Right hindlimb (tissue), 1 donor: ENCODE measurements around the gene INO80.

Experiments
- DNase-seq: peaks from one replicate; pipeline ENCODE4 v3.0.0-alpha.2; 2018

INO80 gene

GRCh38 chr15:41043276-41043951 is 72.7 kb downstream of the INO80 start:
- no peak for DNase-seq

GRCh38 chr15:41042851-41043250 is 73.2 kb downstream of the INO80 start:
- DNase-seq = no peak

GRCh38 chr15:41039121-41039520 is 77.0 kb downstream of the INO80 start:
- no peak for DNase-seq

- DNase-seq = no peak
These were observed 84.1 kb downstream of the INO80 start for GRCh38 chr15:41032079-41032328.

GRCh38 chr15:41031232-41032078 is 84.6 kb downstream of the INO80 start:
- no peak for DNase-seq

GRCh38 chr15:41028853-41029252 is 87.2 kb downstream of the INO80 start:
- no peak for DNase-seq

- no peak for DNase-seq
These were observed 90.7 kb downstream of the INO80 start for GRCh38 chr15:41025393-41025792.

GRCh38 chr15:41024885-41025284 is 91.2 kb downstream of the INO80 start:
- no peak for DNase-seq

GRCh38 chr15:41024131-41024530 is 91.9 kb downstream of the INO80 start:
- peak; percentile 33 for DNase-seq

GRCh38 chr15:41022487-41023090 is 93.5 kb downstream of the INO80 start:
- DNase-seq = peak; percentile 61

- DNase-seq = no peak
These were observed 95.3 kb downstream of the INO80 start for GRCh38 chr15:41020829-41021228.

GRCh38 chr15:41020311-41020710 is 95.8 kb downstream of the INO80 start:
- DNase-seq = no peak

- DNase-seq = no peak
These were observed 96.9 kb downstream of the INO80 start for GRCh38 chr15:41019174-41019573.

- DNase-seq = no peak
These were observed 97.5 kb downstream of the INO80 start for GRCh38 chr15:41018534-41018933.

- DNase-seq = no peak
These were observed 98.9 kb downstream of the INO80 start for GRCh38 chr15:41017066-41017735.

- DNase-seq = no peak
These were observed 102.2 kb downstream of the INO80 start for GRCh38 chr15:41013691-41014414.

- no peak for DNase-seq
These were observed 104.8 kb downstream of the INO80 start for GRCh38 chr15:41011055-41011815.

- DNase-seq = no peak
These were observed 105.7 kb downstream of the INO80 start for GRCh38 chr15:41010345-41010744.

GRCh38 chr15:41006479-41006878 is 109.6 kb downstream of the INO80 start:
- DNase-seq = no peak

- DNase-seq = no peak
These were observed 111.6 kb downstream of the INO80 start for GRCh38 chr15:41004490-41004889.

GRCh38 chr15:41001524-41002214 is 114.4 kb downstream of the INO80 start:
- DNase-seq = no peak

- no peak for DNase-seq
These were observed 116.9 kb downstream of the INO80 start for GRCh38 chr15:40999190-40999589.
